Calu3 (cell line): Measurements from ENCODE around the gene MSMP. TPM values are rescaled to one million over a fixed set of nuclear protein-coding genes. Genes with fewer than 3 reads are reported as not detected.

Experiments used
- BruUV-seq: library from RNA; stranded (reverse); fragments of 400-500 nt; replicated peaks from 2 replicates; lab custom pipeline; 2021; lab: Mats Ljungman, UMichigan
- CTCF ChIA-PET: fragments of 300-600 bp; sonication (Branson Sonifier 250); formaldehyde crosslinking; loops from one replicate; lab custom pipeline; 2022; ENCODE audit warnings: antibody characterized with exemption; lab: Charles Lee
- DNase-seq: peaks from one replicate; pipeline ENCODE4 v3.0.0; 2022
- H3K27ac Mint-ChIP-seq: one replicate; pipeline ENCODE4 v1.8.0; 2022; ENCODE audit warnings: mixed read lengths; ENCODE audit not compliant: unreplicated experiment
- H3K27me3 Mint-ChIP-seq: one replicate; pipeline ENCODE4 v1.8.0; 2022; ENCODE audit warnings: mixed read lengths; ENCODE audit not compliant: unreplicated experiment
- H3K36me3 Mint-ChIP-seq: one replicate; pipeline ENCODE4 v1.8.0; 2022; ENCODE audit warnings: mild to moderate bottlenecking, moderate library complexity, mixed read lengths; ENCODE audit not compliant: insufficient read depth, unreplicated experiment
- H3K4me1 Mint-ChIP-seq: one replicate; pipeline ENCODE4 v1.8.0; 2022; ENCODE audit warnings: mild to moderate bottlenecking, low read depth, mixed read lengths; ENCODE audit not compliant: unreplicated experiment
- H3K4me3 Mint-ChIP-seq: one replicate; pipeline ENCODE4 v1.8.0; 2022; ENCODE audit warnings: mild to moderate bottlenecking, low read depth, moderate library complexity, mixed read lengths; ENCODE audit not compliant: unreplicated experiment
- H3K9me3 Mint-ChIP-seq: one replicate; pipeline ENCODE4 v1.8.0; 2022; ENCODE audit warnings: low read depth, mixed read lengths; ENCODE audit not compliant: unreplicated experiment
- intact Hi-C: fragments of 100-400 bp; cut with micrococcal nuclease; formaldehyde crosslinking; loops from one replicate; pipeline ENCODE4 v1.10.0; 2022; ENCODE audit not compliant: unreplicated experiment
- microRNA-seq: library from miRNA; unstranded; fragments of <30 nt; microRNA quantifications from one replicate; pipeline ENCODE4 v1.2.0, GENCODE V29; 2022
- total RNA-seq: library from RNA; stranded (reverse); gene quantifications from 2 replicates; pipeline ENCODE4 v1.2.3, GENCODE V29; 2022
- TF ChIP-seq, protein P1 (sequence below): fragments of 200-600 bp; IDR thresholded peaks from one replicate; pipeline ENCODE4 v1.8.0; 2022; ENCODE audit warnings: antibody characterized with exemption; ENCODE audit not compliant: unreplicated experiment

Gene MSMP
- total RNA-seq, 1 experiment from 2014 or later = not detected

DNA sequence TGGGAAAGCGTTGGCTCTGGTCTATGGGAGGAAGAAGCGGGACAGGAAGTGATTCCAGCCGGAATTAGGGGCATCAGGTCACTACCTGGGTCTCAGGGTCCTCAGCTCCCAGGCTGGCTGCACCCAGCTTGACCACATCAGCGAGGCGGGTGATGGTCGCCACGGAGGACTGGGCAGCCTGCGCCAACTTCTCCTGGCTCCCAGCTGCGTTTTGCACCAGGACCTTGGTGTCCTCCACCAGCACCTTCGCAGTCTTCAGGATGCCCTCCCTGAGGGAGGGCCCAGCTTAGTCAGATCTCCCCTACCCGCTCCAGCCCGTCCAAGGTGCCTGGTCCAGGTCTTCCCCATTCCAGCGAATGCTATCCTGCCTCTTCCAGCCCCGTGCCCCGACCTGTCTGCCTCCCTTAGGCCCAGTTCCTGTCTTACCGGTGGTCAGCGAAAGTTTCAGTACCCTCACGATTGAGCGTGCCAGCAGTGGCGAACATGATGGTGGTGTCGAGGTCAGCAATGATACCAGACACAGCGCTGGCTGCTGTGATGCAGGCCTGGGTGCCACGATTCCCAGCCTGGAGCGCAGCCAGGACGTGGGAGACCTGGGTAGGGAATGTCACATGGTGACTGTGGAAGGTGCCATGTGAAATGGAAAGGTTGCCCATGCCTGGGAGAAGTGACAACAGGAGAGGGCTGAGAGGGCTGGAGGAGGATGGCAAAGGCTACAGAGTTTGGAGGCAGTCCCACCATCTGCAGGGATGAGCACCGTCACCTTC, 50.0 kb downstream of the MSMP start:
- H3K4me3 Mint-ChIP-seq = no peak overlapping the region
- H3K9me3 Mint-ChIP-seq = no peaks in the 10 kb centered on the region

More for the DNA sequence above, 50.0 kb downstream of the MSMP start:
- Mint-ChIP-seq H3K4me1 (no peaks in the 10 kb centered on the region), H3K27me3 (no peaks in the 10 kb centered on the region), H3K36me3 (peaks cover 21% of the 10 kb centered on the region), H3K27ac (no peak overlapping the region)
- CTCF ChIA-PET = no interaction called here
- intact Hi-C loops = no loop called here
- TF ChIP-seq, protein P1, sequence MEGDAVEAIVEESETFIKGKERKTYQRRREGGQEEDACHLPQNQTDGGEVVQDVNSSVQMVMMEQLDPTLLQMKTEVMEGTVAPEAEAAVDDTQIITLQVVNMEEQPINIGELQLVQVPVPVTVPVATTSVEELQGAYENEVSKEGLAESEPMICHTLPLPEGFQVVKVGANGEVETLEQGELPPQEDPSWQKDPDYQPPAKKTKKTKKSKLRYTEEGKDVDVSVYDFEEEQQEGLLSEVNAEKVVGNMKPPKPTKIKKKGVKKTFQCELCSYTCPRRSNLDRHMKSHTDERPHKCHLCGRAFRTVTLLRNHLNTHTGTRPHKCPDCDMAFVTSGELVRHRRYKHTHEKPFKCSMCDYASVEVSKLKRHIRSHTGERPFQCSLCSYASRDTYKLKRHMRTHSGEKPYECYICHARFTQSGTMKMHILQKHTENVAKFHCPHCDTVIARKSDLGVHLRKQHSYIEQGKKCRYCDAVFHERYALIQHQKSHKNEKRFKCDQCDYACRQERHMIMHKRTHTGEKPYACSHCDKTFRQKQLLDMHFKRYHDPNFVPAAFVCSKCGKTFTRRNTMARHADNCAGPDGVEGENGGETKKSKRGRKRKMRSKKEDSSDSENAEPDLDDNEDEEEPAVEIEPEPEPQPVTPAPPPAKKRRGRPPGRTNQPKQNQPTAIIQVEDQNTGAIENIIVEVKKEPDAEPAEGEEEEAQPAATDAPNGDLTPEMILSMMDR = no peak
- no peak for DNase-seq
- TSS peak; percentile 18 for BruUV-seq

Small RNA genes lying within 50 kb of the gene (microRNA-seq; reads per million reads assigned to microRNA genes)
- gene MIR6852 (not detected), gene MIR6853 (not detected)

Other genes with a start within 250 kb of the MSMP start
- gene TESK1, start 149.0 kb downstream of the MSMP start, total RNA-seq = 20.9 and 24.6 TPM in 2 replicates
- 0.38 and 0.73 TPM in 2 replicates for gene CD72, start 135.9 kb downstream of the MSMP start, total RNA-seq
- not detected in 2 replicates for gene SIT1, start 103.3 kb downstream of the MSMP start, total RNA-seq
- 8,471 and 11,520 TPM in 2 replicates for gene RMRP, start 96.3 kb downstream of the MSMP start, total RNA-seq
- 7.9 and 8.0 TPM in 2 replicates for gene CCDC107, start 96.0 kb downstream of the MSMP start, total RNA-seq
- 14.2 and 15.4 TPM in 2 replicates for gene ARHGEF39, start 89.1 kb downstream of the MSMP start, total RNA-seq
- gene CA9, start 80.3 kb downstream of the MSMP start, total RNA-seq = 0.64 and 0.76 TPM in 2 replicates
- 138 and 145 TPM in 2 replicates for gene TPM2, start 64.4 kb downstream of the MSMP start, total RNA-seq
- 91.1 and 98.7 TPM in 2 replicates for gene TLN1, start 22.1 kb downstream of the MSMP start, total RNA-seq
- gene CREB3, start 21.6 kb downstream of the MSMP start, total RNA-seq = 26.5 and 29.4 TPM in 2 replicates
- gene GBA2, start 5.0 kb downstream of the MSMP start, total RNA-seq = 62.4 and 62.7 TPM in 2 replicates
- 26.6 and 31.6 TPM in 2 replicates for gene RGP1, start 5.0 kb downstream of the MSMP start, total RNA-seq
- 16.8 and 19.2 TPM in 2 replicates for gene NPR2, start 37.3 kb upstream of the MSMP start, total RNA-seq
- gene SPAG8, start 58.0 kb upstream of the MSMP start, total RNA-seq = 0.97 and 1.2 TPM in 2 replicates
- 33.9 and 39.7 TPM in 2 replicates for gene HINT2, start 60.8 kb upstream of the MSMP start, total RNA-seq
- gene FAM221B, start 74.5 kb upstream of the MSMP start, total RNA-seq = not detected in 2 replicates
- 2.5 and 3.7 TPM in 2 replicates for gene TMEM8B, start 75.0 kb upstream of the MSMP start, total RNA-seq
- gene OR13J1, start 116.1 kb upstream of the MSMP start, total RNA-seq = not detected in 2 replicates
- 0.69 and 0.90 TPM in 2 replicates for gene HRCT1, start 151.9 kb upstream of the MSMP start, total RNA-seq
- not detected in 2 replicates for gene SPAAR, start 155.2 kb upstream of the MSMP start, total RNA-seq
- gene OR2S2, start 203.9 kb upstream of the MSMP start, total RNA-seq = not detected in 2 replicates